WTC11 (cell line): ENCODE measurements around the gene SLC43A3. TPM values are rescaled to one million over a fixed set of nuclear protein-coding genes. Genes with fewer than 3 reads are reported as not detected.

Source experiments
- ATAC-seq: fragments of 200-7000 bp; cut with Tn5 transposase; 2 replicates; pipeline ENCODE4 v1.10.0; 2021; ENCODE audit warnings: mild to moderate bottlenecking, moderate library complexity
- CTCF ChIA-PET: fragments of 300-600 bp; sonication (Branson Sonifier 250); formaldehyde crosslinking; loops from one replicate; lab custom pipeline; 2021; ENCODE audit warnings: antibody characterized with exemption; lab: Charles Lee
- POLR2A ChIA-PET: fragments of 350-600 bp; sonication (Branson Sonifier 250); formaldehyde crosslinking; loops from one replicate; lab custom pipeline; 2021; ENCODE audit warnings: antibody characterized with exemption; lab: Charles Lee
- DNase-seq: peaks from one replicate; pipeline ENCODE4 v3.0.0; 2021; ENCODE audit warnings: low spot score
- H3K27ac Mint-ChIP-seq: 2 replicates; pipeline ENCODE4 v1.8.0; 2021; ENCODE audit warnings: mixed read lengths
- H3K27me3 Mint-ChIP-seq: 2 replicates; pipeline ENCODE4 v1.8.0; 2021; ENCODE audit warnings: low read depth, mild to moderate bottlenecking, moderate library complexity, mixed read lengths
- H3K36me3 Mint-ChIP-seq: 2 replicates; pipeline ENCODE4 v1.8.0; 2021; ENCODE audit warnings: mixed read lengths
- H3K4me1 Mint-ChIP-seq: 2 replicates; pipeline ENCODE4 v1.8.0; 2022; ENCODE audit warnings: mixed read lengths
- H3K4me3 Mint-ChIP-seq: 2 replicates; pipeline ENCODE4 v1.8.0; 2021; ENCODE audit warnings: mild to moderate bottlenecking, moderate library complexity, mixed read lengths
- H3K9me3 Mint-ChIP-seq: 2 replicates; pipeline ENCODE4 v1.8.0; 2021; ENCODE audit warnings: mixed read lengths
- CREB1 ChIP-seq: sonication (generic); formaldehyde crosslinking; IDR thresholded peaks from 2 replicates; pipeline ENCODE4 v1.8.0; 2023; ENCODE audit warnings: mild to moderate bottlenecking, missing genetic modification reagents
- GABPB1 ChIP-seq: sonication (generic); formaldehyde crosslinking; IDR thresholded peaks from 2 replicates; pipeline ENCODE4 v1.8.1; 2023; ENCODE audit warnings: mild to moderate bottlenecking, missing genetic modification reagents
- SMAD3 ChIP-seq: sonication (generic); formaldehyde crosslinking; IDR thresholded peaks from 2 replicates; pipeline ENCODE4 v1.8.0; 2022; ENCODE audit warnings: missing genetic modification reagents, mild to moderate bottlenecking, borderline replicate concordance
- total RNA-seq: library from RNA; stranded (reverse); gene quantifications from 3 replicates; pipeline ENCODE4 v1.2.3, GENCODE V29; 2021
- TF ChIP-seq, protein P1 (sequence below): sonication (generic); formaldehyde crosslinking; IDR thresholded peaks from 2 replicates; pipeline ENCODE4 v1.8.0; 2022; ENCODE audit warnings: mild to moderate bottlenecking, missing genetic modification reagents
- TF ChIP-seq, protein P2 (sequence below): fragments of 250-450 bp; sonication (Bioruptor Pico); IDR thresholded peaks from 2 replicates; pipeline ENCODE4 v1.9.0; 2021; ENCODE audit warnings: mild to moderate bottlenecking
- TF ChIP-seq, protein P3 (sequence below): sonication (generic); formaldehyde crosslinking; IDR thresholded peaks from 2 replicates; pipeline ENCODE4 v1.8.1; 2023; ENCODE audit warnings: mild to moderate bottlenecking, missing genetic modification reagents, moderate library complexity
- TF ChIP-seq, protein P4 (sequence below): sonication (generic); formaldehyde crosslinking; IDR thresholded peaks from 2 replicates; pipeline ENCODE4 v1.8.0; 2022; ENCODE audit warnings: mild to moderate bottlenecking, missing genetic modification reagents
- TF ChIP-seq, protein P5 (sequence below): sonication (generic); formaldehyde crosslinking; IDR thresholded peaks from 2 replicates; pipeline ENCODE4 v1.8.1; 2023; ENCODE audit warnings: mild to moderate bottlenecking, moderate library complexity, missing genetic modification reagents
- TF ChIP-seq, protein P6 (sequence below): sonication (generic); formaldehyde crosslinking; IDR thresholded peaks from 2 replicates; pipeline ENCODE4 v1.8.1; 2022; ENCODE audit warnings: mild to moderate bottlenecking, missing genetic modification reagents, moderate library complexity, borderline replicate concordance
- TF ChIP-seq, protein P7 (sequence below): sonication (generic); formaldehyde crosslinking; IDR thresholded peaks from 2 replicates; pipeline ENCODE4 v1.8.0; 2022; ENCODE audit warnings: missing genetic modification reagents
- TF ChIP-seq, protein P8 (sequence below): sonication (generic); formaldehyde crosslinking; IDR thresholded peaks from 2 replicates; pipeline ENCODE4 v1.8.1; 2023; ENCODE audit warnings: mild to moderate bottlenecking, missing genetic modification reagents, moderate library complexity

Gene SLC43A3
- total RNA-seq, 1 experiment from 2014 or later, result 22.6 TPM

DNA sequence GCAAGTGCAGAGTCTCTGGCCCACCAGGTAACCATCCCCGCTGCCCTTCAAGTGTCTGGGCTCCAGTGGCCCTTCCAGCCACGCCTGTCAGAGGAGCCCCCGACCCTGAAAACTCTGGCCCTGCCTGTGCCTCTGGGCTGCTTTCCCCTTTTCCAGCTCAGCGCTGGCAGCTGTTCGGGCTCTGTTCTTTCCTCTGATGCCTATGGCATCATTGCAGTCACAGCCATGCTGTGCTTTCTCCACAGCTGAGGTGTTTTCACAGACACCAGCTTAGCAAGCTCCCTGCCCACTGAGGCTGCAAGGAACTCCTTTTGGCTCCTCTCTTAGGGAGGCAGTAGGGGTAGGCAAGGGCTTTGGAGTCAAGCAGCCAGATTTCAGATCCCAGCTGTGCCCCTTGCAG lies 67.5 kb downstream of the SLC43A3 start (continued):
- TF ChIP-seq, protein P1, sequence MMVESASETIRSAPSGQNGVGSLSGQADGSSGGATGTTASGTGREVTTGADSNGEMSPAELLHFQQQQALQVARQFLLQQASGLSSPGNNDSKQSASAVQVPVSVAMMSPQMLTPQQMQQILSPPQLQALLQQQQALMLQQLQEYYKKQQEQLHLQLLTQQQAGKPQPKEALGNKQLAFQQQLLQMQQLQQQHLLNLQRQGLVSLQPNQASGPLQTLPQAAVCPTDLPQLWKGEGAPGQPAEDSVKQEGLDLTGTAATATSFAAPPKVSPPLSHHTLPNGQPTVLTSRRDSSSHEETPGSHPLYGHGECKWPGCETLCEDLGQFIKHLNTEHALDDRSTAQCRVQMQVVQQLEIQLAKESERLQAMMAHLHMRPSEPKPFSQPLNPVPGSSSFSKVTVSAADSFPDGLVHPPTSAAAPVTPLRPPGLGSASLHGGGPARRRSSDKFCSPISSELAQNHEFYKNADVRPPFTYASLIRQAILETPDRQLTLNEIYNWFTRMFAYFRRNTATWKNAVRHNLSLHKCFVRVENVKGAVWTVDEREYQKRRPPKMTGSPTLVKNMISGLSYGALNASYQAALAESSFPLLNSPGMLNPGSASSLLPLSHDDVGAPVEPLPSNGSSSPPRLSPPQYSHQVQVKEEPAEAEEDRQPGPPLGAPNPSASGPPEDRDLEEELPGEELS, result no peak

DNA sequence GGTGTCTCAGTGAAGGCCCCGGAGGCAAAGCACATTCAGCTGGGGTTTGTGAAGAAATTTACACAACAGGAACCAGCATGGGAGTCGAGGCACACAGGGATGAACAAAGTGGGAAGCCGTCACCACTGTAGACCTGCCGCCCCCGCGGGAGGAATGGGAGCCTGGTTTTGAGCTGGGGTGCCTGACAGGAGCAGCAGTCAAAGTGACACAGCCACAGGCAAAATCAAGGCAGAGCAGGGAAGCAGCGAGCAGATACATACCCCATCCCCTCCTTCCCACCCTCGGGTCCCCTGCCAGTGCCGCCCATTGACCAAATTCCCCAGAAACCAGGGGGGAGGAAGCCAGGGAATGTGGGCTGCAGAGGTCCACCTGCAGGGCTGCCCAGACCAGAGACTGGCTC lies 67.9 kb downstream of the SLC43A3 start:
- Mint-ChIP-seq H3K4me1 (0 out of 2 replicates have a peak, but pooled peaks cover 4% of the 10 kb centered on the region), H3K27me3 (peaks cover 11% of the 10 kb centered on the region; the same call in 1 of the 2 replicates), H3K9me3 (peaks cover 4% of the 10 kb centered on the region; the same call in 1 of the 2 replicates), H3K4me3 (no peak overlapping the region)
- POLR2A ChIA-PET, result no interaction called here
- CTCF ChIA-PET, result interaction anchor here (0.8 to 3.9 kb wide), 7 partner anchors 9 to 134 kb away, joined by 3 to 15 read pairs (median 8); no protein-coding TSS in a partner anchor
- TF ChIP-seq, protein P2, sequence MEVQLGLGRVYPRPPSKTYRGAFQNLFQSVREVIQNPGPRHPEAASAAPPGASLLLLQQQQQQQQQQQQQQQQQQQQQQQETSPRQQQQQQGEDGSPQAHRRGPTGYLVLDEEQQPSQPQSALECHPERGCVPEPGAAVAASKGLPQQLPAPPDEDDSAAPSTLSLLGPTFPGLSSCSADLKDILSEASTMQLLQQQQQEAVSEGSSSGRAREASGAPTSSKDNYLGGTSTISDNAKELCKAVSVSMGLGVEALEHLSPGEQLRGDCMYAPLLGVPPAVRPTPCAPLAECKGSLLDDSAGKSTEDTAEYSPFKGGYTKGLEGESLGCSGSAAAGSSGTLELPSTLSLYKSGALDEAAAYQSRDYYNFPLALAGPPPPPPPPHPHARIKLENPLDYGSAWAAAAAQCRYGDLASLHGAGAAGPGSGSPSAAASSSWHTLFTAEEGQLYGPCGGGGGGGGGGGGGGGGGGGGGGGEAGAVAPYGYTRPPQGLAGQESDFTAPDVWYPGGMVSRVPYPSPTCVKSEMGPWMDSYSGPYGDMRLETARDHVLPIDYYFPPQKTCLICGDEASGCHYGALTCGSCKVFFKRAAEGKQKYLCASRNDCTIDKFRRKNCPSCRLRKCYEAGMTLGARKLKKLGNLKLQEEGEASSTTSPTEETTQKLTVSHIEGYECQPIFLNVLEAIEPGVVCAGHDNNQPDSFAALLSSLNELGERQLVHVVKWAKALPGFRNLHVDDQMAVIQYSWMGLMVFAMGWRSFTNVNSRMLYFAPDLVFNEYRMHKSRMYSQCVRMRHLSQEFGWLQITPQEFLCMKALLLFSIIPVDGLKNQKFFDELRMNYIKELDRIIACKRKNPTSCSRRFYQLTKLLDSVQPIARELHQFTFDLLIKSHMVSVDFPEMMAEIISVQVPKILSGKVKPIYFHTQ (CRISPR knock-in tag), result no peak
- TF ChIP-seq, protein P3, sequence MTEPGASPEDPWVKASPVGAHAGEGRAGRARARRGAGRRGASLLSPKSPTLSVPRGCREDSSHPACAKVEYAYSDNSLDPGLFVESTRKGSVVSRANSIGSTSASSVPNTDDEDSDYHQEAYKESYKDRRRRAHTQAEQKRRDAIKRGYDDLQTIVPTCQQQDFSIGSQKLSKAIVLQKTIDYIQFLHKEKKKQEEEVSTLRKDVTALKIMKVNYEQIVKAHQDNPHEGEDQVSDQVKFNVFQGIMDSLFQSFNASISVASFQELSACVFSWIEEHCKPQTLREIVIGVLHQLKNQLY, result no peak
- TF ChIP-seq, protein P4, sequence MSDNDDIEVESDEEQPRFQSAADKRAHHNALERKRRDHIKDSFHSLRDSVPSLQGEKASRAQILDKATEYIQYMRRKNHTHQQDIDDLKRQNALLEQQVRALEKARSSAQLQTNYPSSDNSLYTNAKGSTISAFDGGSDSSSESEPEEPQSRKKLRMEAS (CRISPR knock-in tag), result no peak
- TF ChIP-seq CREB1 (CRISPR knock-in tag), result no peak
- TF ChIP-seq, protein P5, sequence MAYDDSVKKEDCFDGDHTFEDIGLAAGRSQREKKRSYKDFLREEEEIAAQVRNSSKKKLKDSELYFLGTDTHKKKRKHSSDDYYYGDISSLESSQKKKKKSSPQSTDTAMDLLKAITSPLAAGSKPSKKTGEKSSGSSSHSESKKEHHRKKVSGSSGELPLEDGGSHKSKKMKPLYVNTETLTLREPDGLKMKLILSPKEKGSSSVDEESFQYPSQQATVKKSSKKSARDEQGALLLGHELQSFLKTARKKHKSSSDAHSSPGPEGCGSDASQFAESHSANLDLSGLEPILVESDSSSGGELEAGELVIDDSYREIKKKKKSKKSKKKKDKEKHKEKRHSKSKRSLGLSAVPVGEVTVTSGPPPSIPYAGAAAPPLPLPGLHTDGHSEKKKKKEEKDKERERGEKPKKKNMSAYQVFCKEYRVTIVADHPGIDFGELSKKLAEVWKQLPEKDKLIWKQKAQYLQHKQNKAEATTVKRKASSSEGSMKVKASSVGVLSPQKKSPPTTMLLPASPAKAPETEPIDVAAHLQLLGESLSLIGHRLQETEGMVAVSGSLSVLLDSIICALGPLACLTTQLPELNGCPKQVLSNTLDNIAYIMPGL (CRISPR knock-in tag), result no peak
- TF ChIP-seq, all 79 proteins: peak for 0
- DNase-seq (no peak), ATAC-seq (no peak; the same call in 1 of the 2 replicates)
- no peaks in the 10 kb centered on the region for H3K36me3 Mint-ChIP-seq
- H3K27ac Mint-ChIP-seq, result no peak overlapping the region

DNA sequence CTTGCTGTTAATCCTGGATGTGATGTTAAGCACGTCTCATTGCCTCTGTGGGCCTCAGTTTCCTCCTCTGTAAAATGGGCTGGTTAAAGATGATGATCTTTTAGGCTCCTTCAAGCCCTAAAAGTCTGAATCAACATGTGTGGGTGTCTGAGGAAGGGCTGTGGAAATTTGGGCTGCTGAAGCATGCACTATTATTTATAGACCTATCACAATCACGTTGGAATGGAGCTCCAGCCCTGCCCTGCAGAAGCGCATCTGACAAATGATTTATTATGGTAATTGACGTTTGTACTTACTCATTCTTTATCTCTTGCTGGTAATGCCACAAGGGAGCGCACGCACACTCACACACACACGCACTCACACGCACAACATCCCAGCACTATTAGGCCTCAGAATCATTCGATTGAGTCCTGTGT lies 68.4 kb downstream of the SLC43A3 start:
- H3K27me3 Mint-ChIP-seq, result peaks cover 11% of the 10 kb centered on the region; the same call in 1 of the 2 replicates
- POLR2A ChIA-PET, result no interaction called here
- H3K36me3 Mint-ChIP-seq, result no peaks in the 10 kb centered on the region
- H3K4me1 Mint-ChIP-seq, result peaks cover 7% of the 10 kb centered on the region
- CTCF ChIA-PET, result interaction anchor here (1.1 to 3.9 kb wide), 5 partner anchors 9 to 99 kb away, joined by 5 to 15 read pairs (median 13); no protein-coding TSS in a partner anchor
- peaks cover 4% of the 10 kb centered on the region; the same call in 1 of the 2 replicates for H3K9me3 Mint-ChIP-seq
- no peak overlapping the region for H3K27ac Mint-ChIP-seq
- ATAC-seq (no peak), DNase-seq (no peak)
- TF ChIP-seq GABPB1, result no peak
- TF ChIP-seq, protein P6, sequence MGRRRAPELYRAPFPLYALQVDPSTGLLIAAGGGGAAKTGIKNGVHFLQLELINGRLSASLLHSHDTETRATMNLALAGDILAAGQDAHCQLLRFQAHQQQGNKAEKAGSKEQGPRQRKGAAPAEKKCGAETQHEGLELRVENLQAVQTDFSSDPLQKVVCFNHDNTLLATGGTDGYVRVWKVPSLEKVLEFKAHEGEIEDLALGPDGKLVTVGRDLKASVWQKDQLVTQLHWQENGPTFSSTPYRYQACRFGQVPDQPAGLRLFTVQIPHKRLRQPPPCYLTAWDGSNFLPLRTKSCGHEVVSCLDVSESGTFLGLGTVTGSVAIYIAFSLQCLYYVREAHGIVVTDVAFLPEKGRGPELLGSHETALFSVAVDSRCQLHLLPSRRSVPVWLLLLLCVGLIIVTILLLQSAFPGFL (CRISPR knock-in tag), result no peak
- TF ChIP-seq, protein P7, sequence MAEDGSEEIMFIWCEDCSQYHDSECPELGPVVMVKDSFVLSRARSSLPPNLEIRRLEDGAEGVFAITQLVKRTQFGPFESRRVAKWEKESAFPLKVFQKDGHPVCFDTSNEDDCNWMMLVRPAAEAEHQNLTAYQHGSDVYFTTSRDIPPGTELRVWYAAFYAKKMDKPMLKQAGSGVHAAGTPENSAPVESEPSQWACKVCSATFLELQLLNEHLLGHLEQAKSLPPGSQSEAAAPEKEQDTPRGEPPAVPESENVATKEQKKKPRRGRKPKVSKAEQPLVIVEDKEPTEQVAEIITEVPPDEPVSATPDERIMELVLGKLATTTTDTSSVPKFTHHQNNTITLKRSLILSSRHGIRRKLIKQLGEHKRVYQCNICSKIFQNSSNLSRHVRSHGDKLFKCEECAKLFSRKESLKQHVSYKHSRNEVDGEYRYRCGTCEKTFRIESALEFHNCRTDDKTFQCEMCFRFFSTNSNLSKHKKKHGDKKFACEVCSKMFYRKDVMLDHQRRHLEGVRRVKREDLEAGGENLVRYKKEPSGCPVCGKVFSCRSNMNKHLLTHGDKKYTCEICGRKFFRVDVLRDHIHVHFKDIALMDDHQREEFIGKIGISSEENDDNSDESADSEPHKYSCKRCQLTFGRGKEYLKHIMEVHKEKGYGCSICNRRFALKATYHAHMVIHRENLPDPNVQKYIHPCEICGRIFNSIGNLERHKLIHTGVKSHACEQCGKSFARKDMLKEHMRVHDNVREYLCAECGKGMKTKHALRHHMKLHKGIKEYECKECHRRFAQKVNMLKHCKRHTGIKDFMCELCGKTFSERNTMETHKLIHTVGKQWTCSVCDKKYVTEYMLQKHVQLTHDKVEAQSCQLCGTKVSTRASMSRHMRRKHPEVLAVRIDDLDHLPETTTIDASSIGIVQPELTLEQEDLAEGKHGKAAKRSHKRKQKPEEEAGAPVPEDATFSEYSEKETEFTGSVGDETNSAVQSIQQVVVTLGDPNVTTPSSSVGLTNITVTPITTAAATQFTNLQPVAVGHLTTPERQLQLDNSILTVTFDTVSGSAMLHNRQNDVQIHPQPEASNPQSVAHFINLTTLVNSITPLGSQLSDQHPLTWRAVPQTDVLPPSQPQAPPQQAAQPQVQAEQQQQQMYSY (CRISPR knock-in tag), result no peak
- TF ChIP-seq SMAD3, result no peak
- TF ChIP-seq, protein P8, sequence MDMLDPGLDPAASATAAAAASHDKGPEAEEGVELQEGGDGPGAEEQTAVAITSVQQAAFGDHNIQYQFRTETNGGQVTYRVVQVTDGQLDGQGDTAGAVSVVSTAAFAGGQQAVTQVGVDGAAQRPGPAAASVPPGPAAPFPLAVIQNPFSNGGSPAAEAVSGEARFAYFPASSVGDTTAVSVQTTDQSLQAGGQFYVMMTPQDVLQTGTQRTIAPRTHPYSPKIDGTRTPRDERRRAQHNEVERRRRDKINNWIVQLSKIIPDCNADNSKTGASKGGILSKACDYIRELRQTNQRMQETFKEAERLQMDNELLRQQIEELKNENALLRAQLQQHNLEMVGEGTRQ, result no peak
- H3K4me3 Mint-ChIP-seq, result no peak overlapping the region
